Measurements from ENCODE around the gene MMP2. TPM values are rescaled to one million over a fixed set of nuclear protein-coding genes. Genes with fewer than 3 reads are reported as not detected.

The MMP2 gene
- polyA plus RNA-seq, 1 donor from 2014 or later = 2.5 TPM

Other genes with a start within 250 kb of the MMP2 start
- gene IRX6, start 155.0 kb upstream of the MMP2 start, polyA plus RNA-seq = not detected in 2 replicates
- 0.59 and 0.86 TPM in 2 replicates for gene LPCAT2, start 29.9 kb downstream of the MMP2 start, polyA plus RNA-seq
- not detected in 2 replicates for gene CAPNS2, start 87.5 kb downstream of the MMP2 start, polyA plus RNA-seq
- not detected in 2 replicates for gene SLC6A2, start 176.8 kb downstream of the MMP2 start, polyA plus RNA-seq

Measured in neural cell (in vitro differentiated cells).